ENCODE measurements around the gene IGF2BP2.
"Not testable (repeated sequence)": the region's sequence is repeated elsewhere in the genome, so short reads cannot be mapped to it uniquely, and the experiment has no call there.

IGF2BP2 gene

DNA sequence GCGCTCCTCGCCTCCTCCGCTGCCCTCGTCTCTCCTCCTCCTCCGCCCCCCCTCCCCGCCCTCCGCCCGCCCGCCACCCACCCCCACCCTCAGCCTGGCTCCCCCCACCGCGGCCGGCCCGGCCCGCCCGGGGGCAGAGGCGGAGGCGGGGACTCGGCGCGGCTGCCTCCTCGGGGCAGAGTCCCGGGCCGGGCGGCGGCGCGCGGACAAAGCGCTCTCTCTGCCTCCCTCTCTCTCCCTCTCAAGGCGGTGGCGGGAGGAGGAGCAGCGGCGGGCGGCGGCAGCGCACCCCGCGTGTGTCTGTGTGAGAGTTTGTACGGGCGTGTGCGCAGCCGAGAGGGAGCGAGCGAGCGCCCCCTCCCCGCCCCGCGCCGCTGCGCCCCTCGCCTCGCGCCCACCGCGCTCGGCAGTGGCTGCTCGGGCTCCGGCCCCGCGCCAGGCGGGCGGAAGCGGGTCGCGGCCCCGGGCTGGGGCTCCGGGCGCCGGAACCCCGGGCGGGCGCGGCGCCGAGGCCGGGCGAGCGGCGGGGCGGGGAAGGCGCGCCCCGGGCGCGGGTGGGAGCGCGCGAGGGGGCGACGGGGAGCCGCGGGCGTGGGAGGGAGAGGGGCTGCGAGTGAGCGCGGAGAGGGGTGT, at the start of gene IGF2BP2:
Gene IGF2BP2, minus strand, starts transcription at position 37 of the 633 bp plus-strand sequence. CDS start 82 bp downstream, outside the sequence.
- DNase-seq (ENCODE audit: low read depth in 2 of 2), result no peak

DNA sequence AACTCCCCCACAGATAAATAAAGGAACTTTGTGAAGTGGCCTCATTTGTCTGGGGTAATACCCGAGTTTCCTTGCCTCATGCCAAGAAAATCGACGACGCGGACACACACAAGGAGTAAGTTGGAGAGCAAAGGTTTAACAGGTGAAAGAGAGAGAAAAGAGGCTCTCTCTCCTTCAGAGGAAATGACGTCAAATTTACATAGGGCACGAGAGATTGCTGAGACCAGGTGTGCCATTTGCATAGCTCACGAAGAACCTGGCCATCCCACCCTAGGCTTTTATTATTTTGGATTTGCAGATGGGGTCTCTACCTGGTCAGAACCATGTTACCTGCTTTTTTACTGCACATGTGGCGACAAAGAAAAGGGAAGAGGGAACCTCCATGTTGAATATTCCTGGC, 49.3 kb upstream of the IGF2BP2 start:
- no peak for DNase-seq (ENCODE audit: low read depth in 2 of 2)

DNA sequence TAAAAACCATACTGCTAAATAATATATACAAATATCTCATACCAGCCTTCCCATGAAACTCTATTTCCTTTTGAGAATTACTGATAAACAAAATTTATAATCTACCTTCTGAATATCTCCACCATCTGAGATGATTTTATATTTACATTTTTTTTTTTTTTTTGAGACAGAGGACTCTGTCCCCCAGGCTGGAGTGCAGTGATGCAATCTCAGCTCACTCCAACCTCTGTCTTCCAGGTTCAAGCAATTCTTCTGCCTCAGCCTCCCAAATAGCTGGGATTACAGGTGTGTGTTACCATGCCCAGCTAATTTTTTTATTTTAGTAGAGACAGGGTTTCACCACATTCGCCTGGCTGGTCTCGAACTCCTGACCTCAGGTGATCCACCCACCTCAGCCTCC, 42.8 kb upstream of the IGF2BP2 start:
- DNase-seq (ENCODE audit: low read depth in 2 of 2), result no peak

DNA sequence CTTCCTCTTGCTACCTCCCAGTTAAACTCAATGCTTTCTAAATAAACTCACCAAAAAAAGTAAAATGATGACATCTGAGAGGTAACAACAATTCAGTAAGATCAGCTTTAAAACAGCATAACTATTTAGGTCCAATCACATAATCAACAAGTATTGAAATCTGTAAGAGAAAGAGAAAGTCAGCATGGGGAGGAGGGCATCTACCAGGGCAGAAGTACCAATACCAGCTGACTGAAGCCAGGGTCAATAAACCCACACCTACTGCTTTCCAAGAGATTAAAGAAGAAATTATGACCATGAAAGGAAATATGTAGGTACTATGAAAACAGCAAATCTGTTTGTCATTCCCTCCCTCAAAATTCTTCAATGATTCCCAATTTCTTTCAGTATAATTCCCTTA, 42.2 kb upstream of the IGF2BP2 start:
- DNase-seq (ENCODE audit: low read depth in 2 of 2), result no peak

DNA sequence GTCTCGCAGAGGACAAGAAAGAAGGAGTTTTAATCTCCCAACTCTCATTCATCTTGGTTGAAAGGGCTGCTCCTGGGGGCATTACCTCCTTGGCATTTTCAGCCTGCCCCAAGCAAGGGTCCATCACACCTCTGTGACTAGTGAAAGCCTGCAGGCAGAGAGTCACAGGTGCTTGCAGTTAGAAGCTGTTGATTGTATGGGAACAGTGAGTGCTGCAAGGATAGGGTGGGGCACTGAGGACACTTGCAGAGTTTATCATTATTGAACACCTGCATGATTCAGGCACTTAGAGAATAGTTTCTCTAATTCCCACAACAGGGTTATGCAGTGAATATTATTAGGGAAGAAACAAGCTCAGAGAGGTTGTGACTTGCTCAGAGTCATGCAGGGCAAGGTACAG, 41.7 kb upstream of the IGF2BP2 start:
- DNase-seq (ENCODE audit: low read depth in 2 of 2), result no peak

DNA sequence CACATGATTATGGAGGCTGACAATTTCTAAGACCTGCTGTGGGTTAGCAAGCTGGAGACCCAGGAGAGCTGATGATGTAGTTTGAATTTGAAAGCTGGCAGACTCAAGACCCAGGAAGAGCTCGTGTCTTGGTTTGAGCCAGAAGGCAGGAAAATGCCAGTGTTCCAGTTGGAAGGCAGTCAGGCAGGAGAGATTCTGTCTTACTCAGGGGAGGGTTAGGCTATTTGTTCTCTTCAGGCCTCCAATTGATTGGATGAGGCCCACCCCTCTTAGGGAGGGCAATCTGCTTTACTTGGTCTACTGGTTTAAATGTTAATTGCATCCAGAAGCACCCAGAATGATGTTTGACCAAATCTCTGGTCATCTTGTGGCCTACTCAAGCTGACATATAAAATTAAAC, 40.4 kb upstream of the IGF2BP2 start:
- DNase-seq (ENCODE audit: low read depth in 2 of 2), result no peak

DNA sequence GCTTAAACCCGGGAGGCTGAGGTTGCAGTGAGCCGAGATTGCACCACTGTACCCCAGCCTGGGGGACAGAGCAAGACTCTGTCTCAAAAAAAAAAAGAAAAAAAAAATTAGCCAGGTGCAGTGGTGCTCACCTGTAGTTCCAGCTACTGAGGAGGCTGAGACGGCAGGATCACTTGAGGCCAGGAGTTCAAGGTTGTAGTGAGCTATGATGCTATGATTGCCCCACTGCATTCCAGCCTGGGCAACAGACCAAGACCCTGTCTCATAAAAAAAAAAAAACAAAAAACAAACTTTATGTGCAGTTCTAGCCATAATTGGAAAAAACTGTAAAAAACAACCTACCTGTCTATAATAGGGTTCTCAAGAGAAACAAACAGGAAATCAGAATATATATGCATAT, 39.9 kb upstream of the IGF2BP2 start:
- DNase-seq (ENCODE audit: low read depth in 2 of 2), result no peak

DNA sequence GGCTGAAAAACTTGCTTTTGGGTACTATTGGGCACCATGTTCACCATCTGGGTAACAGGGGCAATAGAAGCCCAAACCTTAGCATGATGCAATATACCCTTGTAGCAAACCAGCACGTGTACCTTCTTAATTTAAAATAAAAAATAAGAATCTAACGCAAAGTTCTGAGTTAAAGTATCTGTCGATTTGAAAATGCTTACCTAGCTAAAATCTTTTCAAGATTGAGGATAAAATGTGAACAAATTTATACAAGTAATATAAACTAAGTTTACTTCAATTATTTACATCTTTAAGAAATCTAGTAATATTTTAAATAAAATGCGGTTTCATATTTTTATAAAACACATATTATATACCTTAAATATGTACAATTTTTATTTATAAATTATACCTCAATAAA, 38.1 kb upstream of the IGF2BP2 start:
- DNase-seq (ENCODE audit: low read depth in 2 of 2), result no peak

DNA sequence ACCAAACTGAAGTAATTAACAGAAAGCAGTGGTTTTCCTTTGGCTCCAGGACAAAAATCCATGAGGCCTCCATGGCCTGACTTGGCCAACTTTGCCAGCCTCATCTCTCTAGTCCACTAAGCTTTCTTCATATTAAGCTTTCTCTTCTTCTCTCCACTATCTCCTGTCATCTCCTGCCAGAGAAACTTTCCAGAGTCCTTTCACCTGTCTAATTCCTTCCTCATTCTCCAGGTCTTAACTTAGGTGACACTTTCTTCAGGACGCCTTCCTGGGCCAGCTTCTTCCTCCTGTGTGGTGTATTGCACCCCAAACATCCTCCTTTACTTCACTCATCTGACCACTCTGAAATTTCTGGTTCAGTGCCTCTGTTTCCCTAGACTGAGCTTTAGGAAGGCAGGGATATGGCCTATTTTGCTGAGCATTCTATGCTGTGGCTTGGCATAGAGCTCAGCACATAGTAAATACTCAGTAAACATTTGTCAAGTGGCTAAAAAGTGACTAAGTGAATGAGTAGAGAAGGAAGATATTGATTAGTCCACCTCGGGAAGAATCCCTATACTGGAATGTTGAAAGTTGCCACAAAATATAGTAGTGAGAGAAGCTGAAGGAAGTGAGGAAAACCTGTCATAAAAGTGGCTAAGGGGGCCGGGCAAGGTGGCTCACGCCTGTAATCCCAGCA, 34.6 kb upstream of the IGF2BP2 start:
- no peak for DNase-seq (ENCODE audit: low read depth in 2 of 2)

DNA sequence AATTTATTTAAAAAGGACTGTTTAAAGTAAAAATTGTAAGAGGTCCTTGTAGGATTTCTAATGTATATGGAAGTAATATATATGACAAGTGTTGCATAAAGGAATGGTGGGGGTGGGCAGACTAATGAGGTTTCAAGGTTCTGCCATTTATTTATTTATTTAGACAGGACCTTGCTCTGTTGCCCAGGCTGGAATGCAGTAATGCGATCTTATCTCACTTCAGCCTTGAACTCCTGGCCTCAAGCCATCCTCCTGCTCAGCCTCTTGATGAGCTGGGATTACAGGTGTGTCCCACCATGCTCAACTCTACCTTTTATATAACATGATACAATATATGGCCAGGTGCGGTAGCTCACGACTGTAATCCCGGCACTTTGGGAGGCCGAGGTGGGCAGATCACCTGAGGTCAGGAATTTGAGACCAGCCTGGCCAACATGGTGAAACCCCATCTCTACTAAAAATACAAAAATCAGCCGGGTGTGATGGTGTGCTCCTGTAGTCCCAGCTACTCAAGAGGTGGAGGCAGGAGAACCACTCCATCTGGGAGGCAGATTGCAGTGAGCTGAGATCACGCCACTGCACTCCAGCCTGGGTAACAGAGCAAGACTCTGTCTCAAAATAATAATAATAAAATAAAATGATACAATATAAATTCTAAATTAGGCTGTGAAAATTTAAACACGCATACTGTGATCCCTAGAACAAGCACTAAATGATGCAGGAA, 33.8 kb upstream of the IGF2BP2 start:
- DNase-seq (ENCODE audit: low read depth in 2 of 2), result no peak

DNA sequence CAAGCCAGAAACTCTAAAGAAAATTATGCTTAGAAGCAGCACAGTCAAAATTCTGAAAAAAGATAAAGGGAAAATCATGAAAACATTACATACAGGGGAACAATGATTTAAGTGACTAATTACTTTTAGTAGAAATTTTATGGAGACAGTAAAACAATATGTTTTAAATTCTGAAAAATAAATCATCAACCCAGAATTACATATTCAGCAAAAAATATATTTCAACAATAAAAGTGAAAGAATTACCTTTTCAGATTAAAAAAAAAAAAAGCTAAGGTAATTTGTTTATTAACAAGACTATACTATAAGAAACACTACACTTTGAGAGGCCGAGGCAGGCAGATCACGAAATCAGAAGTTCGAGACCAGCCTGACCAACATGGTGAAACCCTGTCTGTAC, 32.4 kb upstream of the IGF2BP2 start:
- DNase-seq (ENCODE audit: low read depth in 2 of 2), result no peak

DNA sequence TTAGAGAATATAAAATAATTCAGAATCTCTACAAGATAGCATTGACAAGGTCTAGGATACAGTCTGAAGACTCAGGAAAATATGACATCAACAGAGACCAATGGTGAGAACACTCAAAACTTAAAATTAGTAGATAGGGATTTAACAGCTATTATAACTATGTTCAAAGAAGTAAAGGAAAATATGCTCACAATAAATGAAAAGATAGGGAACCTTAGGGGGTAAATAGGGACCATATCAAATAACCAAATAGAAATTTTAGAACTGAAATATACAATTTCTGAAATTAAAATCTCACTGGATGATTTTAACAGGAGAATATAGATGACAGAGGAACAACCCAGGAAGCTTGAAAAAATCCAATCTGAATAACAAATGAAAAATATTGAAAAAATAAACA, 31.8 kb upstream of the IGF2BP2 start:
- no peak for DNase-seq (ENCODE audit: low read depth in 2 of 2)

DNA sequence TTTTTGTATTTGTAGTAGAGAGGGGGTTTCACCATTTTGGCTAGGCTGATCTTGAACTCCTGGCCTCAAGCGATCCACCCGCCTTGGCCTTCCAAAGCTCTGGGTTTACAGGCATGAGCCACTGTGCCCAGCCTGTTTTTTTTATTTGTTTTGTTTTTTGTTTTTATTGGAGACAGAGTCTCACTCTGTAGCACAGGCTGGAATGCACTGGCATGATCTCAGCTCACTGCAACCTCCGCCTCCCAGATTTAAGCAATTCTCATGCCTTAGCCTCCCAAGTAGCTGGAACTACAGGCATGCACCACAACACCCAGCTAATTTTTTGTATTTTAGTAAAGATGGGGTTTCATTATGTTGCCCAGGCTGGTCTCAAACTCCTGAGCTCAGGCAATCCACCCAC, 28.9 kb upstream of the IGF2BP2 start:
- DNase-seq (ENCODE audit: low read depth in 2 of 2), result not testable (repeated sequence)

DNA sequence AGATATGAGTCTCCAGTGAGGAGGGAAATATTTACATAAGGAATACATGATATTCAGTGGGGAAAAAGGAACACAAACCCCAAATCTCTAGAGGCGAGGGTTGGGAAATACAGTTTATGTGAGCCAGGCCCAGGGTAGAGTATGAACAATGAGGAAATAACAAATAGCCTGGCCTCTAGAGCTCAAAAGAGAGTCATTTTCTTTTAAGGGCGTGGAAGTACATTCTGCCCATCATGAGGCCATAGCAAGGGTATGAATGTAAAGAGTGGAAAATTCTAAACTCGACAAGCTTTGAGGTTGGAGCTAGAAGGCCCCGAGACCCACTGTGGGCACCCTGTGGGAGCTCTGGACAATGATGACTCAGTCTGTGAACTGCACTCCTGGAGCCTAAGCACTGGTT, 27.8 kb upstream of the IGF2BP2 start:
- no peak for DNase-seq (ENCODE audit: low read depth in 2 of 2)

DNA sequence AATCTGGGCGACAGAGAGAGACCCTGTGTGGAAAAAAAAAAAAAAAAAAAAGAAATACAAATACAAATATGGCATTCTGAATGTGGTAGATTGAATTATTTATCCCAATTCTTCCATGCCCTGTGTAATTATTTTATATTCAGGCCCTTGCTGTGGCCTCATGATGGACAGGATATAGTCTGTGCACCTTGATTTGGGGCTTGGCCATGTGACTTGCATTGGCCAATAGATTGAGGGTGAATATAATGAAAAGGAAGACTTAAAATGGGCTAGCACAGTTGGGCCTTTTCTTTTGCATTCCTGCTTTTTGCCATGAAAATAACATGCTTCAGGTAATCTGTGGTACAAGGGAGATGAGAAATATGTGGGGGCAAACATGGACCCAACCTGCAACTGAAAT, 27.1 kb upstream of the IGF2BP2 start:
- no peak for DNase-seq (ENCODE audit: low read depth in 2 of 2)

DNA sequence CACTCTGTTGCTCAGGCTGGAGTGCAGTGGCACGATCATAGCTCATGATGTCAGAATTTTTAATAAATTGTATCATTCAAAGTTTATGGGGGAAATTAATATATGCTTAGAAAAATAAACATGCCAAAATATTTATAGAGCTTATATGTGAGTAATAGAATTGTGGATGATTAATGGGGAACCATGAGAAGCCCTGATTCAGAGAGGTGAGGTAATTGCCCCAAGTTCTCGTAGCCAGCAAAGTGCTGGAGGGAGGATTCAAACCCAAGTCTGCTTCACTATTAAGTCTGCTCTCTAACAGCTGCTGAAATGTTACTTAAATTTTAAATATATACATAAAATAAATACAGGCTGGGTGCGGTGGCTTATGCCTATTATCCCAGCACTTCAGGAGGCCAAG, 26.2 kb upstream of the IGF2BP2 start:
- DNase-seq (ENCODE audit: low read depth in 2 of 2), result no peak

DNA sequence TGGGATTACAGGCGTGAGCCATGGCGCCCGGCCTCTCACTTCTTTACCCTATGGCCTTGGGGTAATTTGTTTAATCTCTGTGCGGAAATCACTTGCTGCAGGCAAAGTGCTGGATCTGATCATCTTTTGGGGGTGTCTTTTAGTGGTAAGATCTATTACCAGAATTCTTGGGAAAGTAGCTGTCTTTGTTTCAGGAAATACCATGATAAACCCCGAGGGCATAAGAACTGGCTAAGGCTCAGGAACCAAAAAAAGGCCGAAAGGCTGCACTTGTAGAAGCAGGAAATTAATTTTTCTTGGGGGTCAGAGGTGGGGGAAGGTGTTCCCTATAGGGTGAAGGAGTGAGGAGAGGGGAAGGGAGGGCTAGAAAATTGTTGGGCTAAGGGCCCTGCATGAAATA, 22.7 kb upstream of the IGF2BP2 start:
- DNase-seq (ENCODE audit: low read depth in 2 of 2), result no peak

DNA sequence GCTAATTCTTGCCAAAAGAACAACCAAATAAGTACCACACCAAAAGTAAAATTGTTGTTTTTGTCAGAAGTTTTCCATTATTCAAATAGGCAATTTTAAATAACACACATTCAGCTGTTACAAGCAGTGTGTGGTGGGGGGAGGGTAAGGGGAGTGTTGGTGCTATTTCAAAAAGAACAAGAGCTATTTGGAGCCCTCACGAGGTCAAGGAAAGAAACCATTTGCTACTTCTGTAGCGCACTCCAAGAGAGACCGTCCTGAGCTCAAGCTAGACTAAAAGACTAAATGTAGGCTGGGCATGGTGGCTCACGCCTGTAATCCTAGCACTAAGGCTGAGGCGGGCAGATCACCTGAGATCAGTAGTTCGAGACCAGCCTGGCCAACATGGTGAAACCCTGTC, 21.2 kb upstream of the IGF2BP2 start:
- DNase-seq (ENCODE audit: low read depth in 2 of 2), result no peak

DNA sequence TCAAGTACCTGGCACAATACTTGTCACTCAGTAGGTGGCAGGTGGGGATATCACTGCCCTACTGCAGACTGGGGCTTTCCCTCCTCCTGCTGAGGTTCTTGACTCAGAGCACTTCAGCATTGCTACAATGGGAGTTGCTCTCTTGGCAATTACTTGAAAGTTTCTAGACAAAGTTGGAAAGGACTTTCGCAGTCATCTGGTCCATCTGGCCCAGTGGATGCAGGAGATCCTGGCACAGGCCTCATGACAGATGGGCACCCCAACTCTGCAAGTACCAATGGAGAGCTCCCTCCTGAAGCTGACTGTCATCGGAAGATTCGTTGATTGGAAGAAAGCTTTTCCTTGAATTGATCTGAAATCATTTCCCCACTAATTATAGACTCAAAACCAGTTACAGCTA, 19.2 kb upstream of the IGF2BP2 start:
- no peak for DNase-seq (ENCODE audit: low read depth in 2 of 2)

DNA sequence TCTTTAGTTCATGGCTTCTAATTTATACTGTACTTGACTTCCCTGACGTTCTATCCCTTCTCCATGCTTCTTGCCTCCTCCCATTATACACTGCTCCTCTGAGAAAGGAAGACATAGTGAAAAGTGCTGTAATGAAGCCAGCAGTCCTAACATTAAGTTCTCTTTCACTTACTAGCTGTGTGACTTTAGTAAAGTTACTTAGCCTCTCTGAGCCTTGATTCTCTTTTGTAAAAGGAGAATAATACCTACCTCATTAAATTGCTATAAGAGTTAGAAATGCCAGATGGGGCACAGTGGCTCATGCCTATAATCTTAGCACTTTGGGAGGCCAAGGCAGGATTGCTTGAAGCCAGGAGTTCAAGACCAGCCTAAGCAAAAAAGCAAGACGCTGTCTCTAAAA, 18.8 kb upstream of the IGF2BP2 start:
- DNase-seq (ENCODE audit: low read depth in 2 of 2), result no peak

DNA sequence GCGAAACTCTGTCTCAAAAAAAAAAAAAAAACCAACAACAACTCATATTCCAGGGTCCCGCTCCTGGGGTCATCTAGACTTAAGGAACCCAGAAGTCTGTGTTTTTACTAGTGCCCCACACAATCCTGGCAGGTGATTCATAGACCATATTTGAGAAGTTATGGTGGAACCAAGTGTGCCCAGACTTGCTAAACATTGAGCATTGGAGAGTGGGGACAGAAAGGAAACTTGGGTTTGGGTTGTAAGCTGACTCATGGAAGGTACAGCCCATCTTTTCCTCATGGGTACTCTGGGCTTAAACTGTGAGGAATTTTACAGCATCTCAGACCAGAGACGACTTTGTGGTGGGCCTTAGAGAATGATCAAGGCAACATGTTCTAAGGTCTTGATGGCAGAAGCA, 18.3 kb upstream of the IGF2BP2 start:
- DNase-seq (ENCODE audit: low read depth in 2 of 2), result no peak

DNA sequence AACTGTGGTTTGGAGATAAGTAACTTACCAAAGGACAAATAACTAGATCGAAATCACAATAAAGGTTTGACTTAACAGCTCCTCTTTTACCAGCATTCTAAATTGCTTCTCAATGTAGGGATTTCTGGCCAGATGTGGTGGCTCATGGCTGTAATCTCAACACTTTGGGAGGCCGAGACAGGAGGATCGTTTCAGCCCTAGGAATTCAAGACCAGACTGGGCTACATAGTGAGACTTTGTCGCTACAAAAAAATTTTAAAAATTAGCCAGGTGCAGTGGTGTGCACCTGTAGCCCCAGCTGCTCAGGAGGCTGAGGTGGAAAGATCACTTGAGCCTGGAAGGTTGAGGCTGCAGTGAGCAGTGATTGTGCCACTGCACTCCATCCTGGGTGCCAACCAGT, 17.4 kb upstream of the IGF2BP2 start:
- no peak for DNase-seq (ENCODE audit: low read depth in 2 of 2)

DNA sequence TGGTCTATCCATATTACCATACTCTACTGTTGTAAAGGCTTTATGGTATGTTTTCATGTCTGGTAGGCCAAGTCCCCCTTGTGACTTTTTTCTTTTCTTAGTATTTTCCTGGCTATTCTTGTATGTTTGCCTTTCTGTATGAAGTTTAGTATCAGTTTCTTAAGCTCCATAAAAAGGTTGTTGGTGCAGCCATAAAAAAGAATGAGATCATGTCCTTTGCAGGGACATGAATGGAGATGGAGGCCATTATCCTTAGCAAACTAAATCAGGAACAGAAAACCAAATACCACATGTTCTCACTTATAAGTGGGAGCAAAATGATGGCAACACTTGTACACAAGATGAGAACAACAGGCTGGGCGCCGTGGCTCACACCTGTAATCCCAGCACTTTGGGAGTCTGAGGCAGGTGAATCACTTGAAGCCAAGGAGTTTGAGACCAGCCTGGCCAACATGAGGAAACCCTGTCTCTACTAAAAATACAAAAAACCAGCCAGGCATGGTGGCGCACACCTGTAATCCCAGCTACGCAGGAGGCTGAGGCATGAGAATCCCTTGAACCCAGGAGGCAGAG, 13.7 kb upstream of the IGF2BP2 start:
- DNase-seq (ENCODE audit: low read depth in 2 of 2), result not testable (repeated sequence)
